22Rv1 (cell line): Measurements from ENCODE around the gene CTSS.

ENCODE experiments used
- ZFX ChIP-seq: fragments of 450-650 bp; IDR thresholded peaks from 2 replicates; pipeline ENCODE4 v1.6.1; 2017; ENCODE audit warnings: antibody characterized with exemption, borderline replicate concordance
- TF ChIP-seq, protein P1 (sequence below): fragments of 450-650 bp; IDR thresholded peaks from 2 replicates; pipeline ENCODE4 v1.5.1; 2017; ENCODE audit warnings: mild to moderate bottlenecking

DNA sequence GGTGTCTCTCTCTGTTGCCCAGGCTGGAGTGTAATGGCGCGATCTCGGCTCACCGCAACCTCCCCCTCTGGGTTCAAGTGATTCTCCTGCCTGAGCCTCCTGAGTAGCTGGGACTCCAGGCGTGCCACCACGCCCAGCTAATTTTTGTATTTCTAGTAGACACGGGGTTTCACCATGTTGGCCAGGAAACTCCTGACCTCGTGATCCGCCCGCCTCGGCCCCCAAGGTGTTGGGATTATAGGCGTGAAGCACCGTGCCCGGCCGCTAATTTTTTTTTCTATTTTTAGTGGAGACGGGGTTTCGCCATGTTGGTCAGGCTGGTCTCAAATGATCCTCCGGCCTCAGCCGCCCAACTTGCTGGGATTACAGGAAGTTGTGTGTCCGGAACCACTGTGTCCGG is 45.5 kb downstream of the CTSS start:
- TF ChIP-seq, protein P1, sequence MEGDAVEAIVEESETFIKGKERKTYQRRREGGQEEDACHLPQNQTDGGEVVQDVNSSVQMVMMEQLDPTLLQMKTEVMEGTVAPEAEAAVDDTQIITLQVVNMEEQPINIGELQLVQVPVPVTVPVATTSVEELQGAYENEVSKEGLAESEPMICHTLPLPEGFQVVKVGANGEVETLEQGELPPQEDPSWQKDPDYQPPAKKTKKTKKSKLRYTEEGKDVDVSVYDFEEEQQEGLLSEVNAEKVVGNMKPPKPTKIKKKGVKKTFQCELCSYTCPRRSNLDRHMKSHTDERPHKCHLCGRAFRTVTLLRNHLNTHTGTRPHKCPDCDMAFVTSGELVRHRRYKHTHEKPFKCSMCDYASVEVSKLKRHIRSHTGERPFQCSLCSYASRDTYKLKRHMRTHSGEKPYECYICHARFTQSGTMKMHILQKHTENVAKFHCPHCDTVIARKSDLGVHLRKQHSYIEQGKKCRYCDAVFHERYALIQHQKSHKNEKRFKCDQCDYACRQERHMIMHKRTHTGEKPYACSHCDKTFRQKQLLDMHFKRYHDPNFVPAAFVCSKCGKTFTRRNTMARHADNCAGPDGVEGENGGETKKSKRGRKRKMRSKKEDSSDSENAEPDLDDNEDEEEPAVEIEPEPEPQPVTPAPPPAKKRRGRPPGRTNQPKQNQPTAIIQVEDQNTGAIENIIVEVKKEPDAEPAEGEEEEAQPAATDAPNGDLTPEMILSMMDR: no peak
- no peak for TF ChIP-seq ZFX
